HG03354 (cell line): ENCODE data around the gene OCA2.
"Not testable (repeated sequence)": the region's sequence is repeated elsewhere in the genome, so short reads cannot be mapped to it uniquely, and the experiment has no call there.

Experiments
- ATAC-seq: cut with Tn5 transposase; IDR thresholded peaks from one replicate; pipeline ENCODE4 v1.9.1; 2021; ENCODE audit warnings: mild to moderate bottlenecking; ENCODE audit not compliant: unreplicated experiment, poor library complexity, severe bottlenecking

Gene OCA2

GRCh38 chr15:27866505-27867165 is 232.5 kb downstream of the OCA2 start:
- no peak for ATAC-seq

- ATAC-seq = no peak
These were observed 233.2 kb downstream of the OCA2 start for GRCh38 chr15:27865926-27866325.

GRCh38 chr15:27865323-27865922 is 233.7 kb downstream of the OCA2 start:
- no peak for ATAC-seq

GRCh38 chr15:27864719-27865118 is 234.4 kb downstream of the OCA2 start:
- ATAC-seq = no peak

- ATAC-seq = no peak
These were observed 235.0 kb downstream of the OCA2 start for GRCh38 chr15:27864086-27864485.

GRCh38 chr15:27863000-27863399 is 236.1 kb downstream of the OCA2 start:
- no peak for ATAC-seq

- no peak for ATAC-seq
These were observed 237.9 kb downstream of the OCA2 start for GRCh38 chr15:27861171-27861570.

- no peak for ATAC-seq
These were observed 244.0 kb downstream of the OCA2 start for GRCh38 chr15:27855137-27855536.

GRCh38 chr15:27854601-27855000 is 244.5 kb downstream of the OCA2 start:
- no peak for ATAC-seq

- ATAC-seq = no peak
These were observed 245.3 kb downstream of the OCA2 start for GRCh38 chr15:27853624-27854455.

- ATAC-seq = no peak
These were observed 247.3 kb downstream of the OCA2 start for GRCh38 chr15:27851858-27852210.

- no peak for ATAC-seq
These were observed 247.9 kb downstream of the OCA2 start for GRCh38 chr15:27850981-27851857.

- ATAC-seq = no peak
These were observed 249.1 kb downstream of the OCA2 start for GRCh38 chr15:27850050-27850449.

GRCh38 chr15:27848936-27849335 is 250.2 kb downstream of the OCA2 start:
- ATAC-seq = not testable (repeated sequence)

GRCh38 chr15:27847775-27848710 is 251.1 kb downstream of the OCA2 start:
- no peak for ATAC-seq

- no peak for ATAC-seq
These were observed 252.3 kb downstream of the OCA2 start for GRCh38 chr15:27846722-27847395.

GRCh38 chr15:27845535-27846369 is 253.4 kb downstream of the OCA2 start:
- ATAC-seq = no peak
